ENCODE data around the gene SLC34A3.

SLC34A3 gene

DNA sequence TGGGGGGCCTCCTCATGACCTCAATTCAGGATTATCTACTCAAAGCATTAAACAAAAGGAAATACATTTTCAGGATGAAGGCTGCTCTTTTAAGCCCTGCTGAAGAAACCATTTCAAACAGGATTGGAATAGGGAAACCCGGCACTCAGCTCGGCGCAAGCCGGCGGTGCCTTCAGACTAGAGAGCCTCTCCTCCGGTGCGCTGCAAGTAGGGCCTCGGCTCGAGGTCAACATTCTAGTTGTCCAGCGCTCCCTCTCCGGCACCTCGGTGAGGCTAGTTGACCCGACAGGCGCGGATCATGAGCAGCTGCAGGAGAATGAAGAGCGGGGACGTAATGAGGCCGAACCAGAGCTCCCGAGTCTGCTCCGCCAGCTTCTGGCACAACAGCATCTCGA, 26.0 kb upstream of the SLC34A3 start:
- TF ChIP-seq CTCF (IDR thresholded peaks at IDR 0.05; ENCODE audit: poor library complexity, severe bottlenecking), result no peak
- H3K9me3 ChIP-seq (ENCODE audit: severe bottlenecking), result no peaks in the 10 kb centered on the region
- no peak for ATAC-seq (ENCODE audit: low read depth)
- peaks cover 11% of the 10 kb centered on the region; the same call in 1 of the 2 replicates for H3K36me3 ChIP-seq (ENCODE audit: low read depth)
- peak overlapping the region; percentile 41 for H3K27ac ChIP-seq (ENCODE audit: poor library complexity, severe bottlenecking)
- peaks cover 11% of the 10 kb centered on the region for H3K4me1 ChIP-seq (ENCODE audit: insufficient read depth, poor library complexity, severe bottlenecking)
- H3K4me3 ChIP-seq (ENCODE audit: severe bottlenecking), result peak overlapping the region; percentile 91
- DNase-seq (ENCODE audit: low spot score), result no peak
- no peaks in the 10 kb centered on the region for H3K27me3 ChIP-seq (ENCODE audit: insufficient read depth, poor library complexity, severe bottlenecking)

DNA sequence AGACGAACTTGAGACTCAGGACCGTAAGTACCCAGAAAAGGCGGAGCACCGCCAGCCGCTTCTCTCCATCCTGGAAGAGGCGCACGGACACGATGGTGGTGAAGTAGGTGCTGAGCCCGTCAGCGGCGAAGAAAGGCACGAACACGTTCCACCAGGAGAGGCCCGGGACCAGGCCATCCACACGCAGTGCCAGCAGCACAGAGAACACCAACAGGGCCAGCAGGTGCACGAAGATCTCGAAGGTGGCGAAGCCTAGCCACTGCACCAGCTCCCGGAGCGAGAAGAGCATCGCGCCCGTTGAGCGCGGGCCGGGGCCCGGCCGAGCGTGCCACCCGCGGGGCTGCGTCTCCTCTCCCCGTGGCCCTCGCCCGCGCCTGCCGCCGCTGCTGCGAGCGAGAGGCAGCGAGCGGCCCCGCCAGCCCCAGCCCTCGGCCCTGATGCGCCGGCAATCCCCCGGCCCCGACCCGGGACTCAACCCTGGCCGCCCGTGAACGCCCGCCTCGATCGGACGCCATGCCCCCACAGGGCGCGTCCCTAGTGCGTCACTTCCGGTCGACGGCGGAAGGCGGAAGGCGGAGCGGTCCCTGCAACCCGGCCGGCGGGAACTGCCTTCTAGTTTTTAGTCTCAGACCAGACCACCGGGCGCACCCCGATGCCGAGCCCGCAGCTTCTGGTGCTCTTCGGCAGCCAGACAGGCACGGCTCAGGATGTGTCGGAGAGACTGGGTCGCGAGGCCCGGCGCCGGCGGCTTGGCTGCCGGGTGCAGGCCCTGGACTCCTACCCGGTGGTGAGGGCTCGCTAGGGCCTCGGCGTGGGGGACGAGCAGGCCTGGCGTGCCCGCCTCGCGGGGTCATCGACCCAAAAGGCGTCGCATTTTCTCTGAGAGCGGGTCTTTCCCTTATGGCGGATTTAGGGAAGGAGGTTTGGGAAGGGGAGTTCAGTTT, 25.3 kb upstream of the SLC34A3 start, which contains the start of the genes NDOR1 and TMEM203:
NDOR1 (plus strand) TSS at position 575 of the 944 bp plus-strand sequence; CDS start at position 653, 78 bp downstream.
TMEM203 (minus strand) TSS at position 523 of the 944 bp plus-strand sequence; CDS start at position 289, 234 bp downstream.
- H3K27me3 ChIP-seq (ENCODE audit: insufficient read depth, poor library complexity, severe bottlenecking), result no peaks in the 10 kb centered on the region
- TF ChIP-seq CTCF (IDR thresholded peaks at IDR 0.05; ENCODE audit: poor library complexity, severe bottlenecking), result no peak
- H3K36me3 ChIP-seq (ENCODE audit: low read depth), result peaks cover 13% of the 10 kb centered on the region; the same call in 1 of the 2 replicates
- ATAC-seq (ENCODE audit: low read depth) (peak; percentile 36), DNase-seq (ENCODE audit: low spot score) (peak; percentile 91)
- H3K9me3 ChIP-seq (ENCODE audit: severe bottlenecking), result no peaks in the 10 kb centered on the region
- H3K4me1 ChIP-seq (ENCODE audit: insufficient read depth, poor library complexity, severe bottlenecking), result peaks cover 11% of the 10 kb centered on the region
- H3K4me3 ChIP-seq (ENCODE audit: severe bottlenecking), result peak within 1 kb of the TSS; percentile 91
- H3K27ac ChIP-seq (ENCODE audit: poor library complexity, severe bottlenecking), result peak within 1 kb of the TSS; percentile 41

DNA sequence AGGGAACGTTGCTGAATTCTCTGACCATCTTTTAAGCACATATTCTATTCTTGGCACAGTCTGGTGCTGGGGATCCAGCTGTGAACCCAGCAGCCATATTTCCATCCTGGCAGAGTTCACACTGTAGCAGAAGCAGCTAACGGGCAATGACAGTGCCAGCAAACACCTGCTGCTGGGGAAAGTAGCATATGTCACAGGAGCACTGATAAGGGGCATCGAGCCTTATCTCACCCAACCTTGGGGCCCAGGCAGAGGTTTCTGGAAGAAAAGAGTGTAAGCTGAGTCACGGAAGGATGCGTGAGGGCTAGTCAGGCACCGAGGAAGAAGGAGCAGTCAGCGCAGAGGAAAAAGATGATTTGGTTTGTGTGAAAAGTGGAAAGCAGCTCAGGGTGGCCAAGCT, 24.1 kb upstream of the SLC34A3 start:
- Histone ChIP-seq H3K9me3 (ENCODE audit: severe bottlenecking) (no peaks in the 10 kb centered on the region), H3K4me3 (ENCODE audit: severe bottlenecking) (peak overlapping the region; percentile 91), H3K27me3 (ENCODE audit: insufficient read depth, poor library complexity, severe bottlenecking) (no peaks in the 10 kb centered on the region), H3K36me3 (ENCODE audit: low read depth) (peaks cover 15% of the 10 kb centered on the region; the same call in 1 of the 2 replicates), H3K27ac (ENCODE audit: poor library complexity, severe bottlenecking) (no peak overlapping the region), H3K4me1 (ENCODE audit: insufficient read depth, poor library complexity, severe bottlenecking) (peaks cover 11% of the 10 kb centered on the region)
- DNase-seq (ENCODE audit: low spot score) (no peak), ATAC-seq (ENCODE audit: low read depth) (no peak)
- TF ChIP-seq CTCF (IDR thresholded peaks at IDR 0.05; ENCODE audit: poor library complexity, severe bottlenecking), result no peak

GRCh38 chr9:137211532-137211931, 19.2 kb upstream of the SLC34A3 start:
- Histone ChIP-seq H3K4me3 (ENCODE audit: severe bottlenecking) (no peak overlapping the region), H3K27ac (ENCODE audit: poor library complexity, severe bottlenecking) (no peak overlapping the region), H3K36me3 (ENCODE audit: low read depth) (peaks cover 10% of the 10 kb centered on the region; the same call in 1 of the 2 replicates), H3K9me3 (ENCODE audit: severe bottlenecking) (no peaks in the 10 kb centered on the region), H3K27me3 (ENCODE audit: insufficient read depth, poor library complexity, severe bottlenecking) (no peaks in the 10 kb centered on the region), H3K4me1 (ENCODE audit: insufficient read depth, poor library complexity, severe bottlenecking) (peaks cover 2% of the 10 kb centered on the region)
- no peak for TF ChIP-seq CTCF (IDR thresholded peaks at IDR 0.05; ENCODE audit: poor library complexity, severe bottlenecking)
- DNase-seq (ENCODE audit: low spot score) (no peak), ATAC-seq (ENCODE audit: low read depth) (no peak)

Data from RWPE2 (cell line).